PC-3 (cell line): ENCODE data around the gene FHIP2A. TPM values are rescaled to one million over a fixed set of nuclear protein-coding genes. Genes with fewer than 3 reads are reported as not detected.

ENCODE experiments used
- ATAC-seq: fragments of 200-7000 bp; cut with Tn5 transposase; 2 replicates; pipeline ENCODE4 v1.9.1; 2020; ENCODE audit warnings: mild to moderate bottlenecking, moderate library complexity
- BruUV-seq: library from RNA; stranded (reverse); fragments of 400-500 nt; replicated peaks from 2 replicates; lab custom pipeline; 2021; lab: Mats Ljungman, UMichigan
- CTCF ChIA-PET: fragments of 300-600 bp; sonication (Branson Sonifier 250); formaldehyde crosslinking; loops from one replicate; lab custom pipeline; 2022; ENCODE audit warnings: antibody characterized with exemption; lab: Charles Lee
- POLR2A ChIA-PET: fragments of 300-600 bp; sonication (Branson Sonifier 250); formaldehyde crosslinking; loops from one replicate; lab custom pipeline; 2022; ENCODE audit warnings: antibody characterized with exemption; ENCODE audit not compliant: unreplicated experiment; lab: Charles Lee
- DNase-seq: peaks from one replicate; pipeline ENCODE4 v3.0.0-alpha.2; 2015
- H2AFZ ChIP-seq: fragments of 300-600 bp; sonication (generic); 2 replicates; pipeline ENCODE4 v1.6.0; 2016; ENCODE audit warnings: antibody characterized with exemption, low read length
- H3F3A ChIP-seq: fragments of 300-600 bp; sonication (generic); one replicate; pipeline ENCODE4 v1.6.0; 2017; ENCODE audit warnings: antibody characterized with exemption, low read length, control low read depth, mild to moderate bottlenecking; ENCODE audit not compliant: unreplicated experiment
- H3K27ac ChIP-seq: fragments of 300-600 bp; sonication (generic); 2 replicates; pipeline ENCODE4 v1.5.1; 2016; ENCODE audit warnings: mild to moderate bottlenecking, low read length
- H3K27me3 ChIP-seq: fragments of 300-600 bp; sonication (generic); 2 replicates; pipeline ENCODE4 v1.6.1; 2016; ENCODE audit warnings: low read length, mixed read lengths
- H3K36me3 ChIP-seq: fragments of 300-600 bp; sonication (generic); 2 replicates; pipeline ENCODE4 v1.6.1; 2016; ENCODE audit warnings: low read depth, mixed run types, low read length, mixed read lengths
- H3K4me1 ChIP-seq: fragments of 300-600 bp; sonication (generic); 2 replicates; pipeline ENCODE4 v1.5.1; 2016; ENCODE audit warnings: low read length; ENCODE audit not compliant: insufficient read depth
- H3K4me2 ChIP-seq: fragments of 300-600 bp; sonication (generic); 2 replicates; pipeline ENCODE4 v1.6.0; 2016; ENCODE audit warnings: low read length
- H3K4me3 ChIP-seq: fragments of 300-600 bp; sonication (generic); 2 replicates; pipeline ENCODE4 v1.5.1; 2016; ENCODE audit warnings: mild to moderate bottlenecking, low read length, mixed read lengths
- H3K79me2 ChIP-seq: fragments of 300-600 bp; sonication (generic); 2 replicates; pipeline ENCODE4 v1.6.1; 2017; ENCODE audit warnings: low read length, mixed read lengths
- H3K9ac ChIP-seq: fragments of 300-600 bp; sonication (generic); 2 replicates; pipeline ENCODE4 v1.6.0; 2016; ENCODE audit warnings: mild to moderate bottlenecking, low read length
- H3K9me2 ChIP-seq: fragments of 300-600 bp; sonication (generic); replicated peaks from 2 replicates; pipeline ENCODE4 v1.6.1; 2016; ENCODE audit warnings: mixed run types, low read length, mixed read lengths
- H3K9me3 ChIP-seq: fragments of 300-600 bp; sonication (generic); 2 replicates; pipeline ENCODE4 v1.6.1; 2016; ENCODE audit warnings: low read length, mixed read lengths
- H4K20me1 ChIP-seq: fragments of 300-600 bp; sonication (generic); 2 replicates; pipeline ENCODE4 v1.6.1; 2016; ENCODE audit warnings: low read length, mixed read lengths
- EZH2 ChIP-seq: fragments of 300-600 bp; sonication (generic); IDR thresholded peaks from one replicate; pipeline ENCODE4 v1.6.1; 2017; ENCODE audit warnings: antibody characterized with exemption, mild to moderate bottlenecking, low read length; ENCODE audit not compliant: unreplicated experiment
- EZH2phosphoT487 ChIP-seq: fragments of 300-600 bp; sonication (generic); IDR thresholded peaks from 2 replicates; pipeline ENCODE4 v1.6.1; 2018; ENCODE audit warnings: mild to moderate bottlenecking, antibody characterized with exemption, low read length, borderline replicate concordance
- intact Hi-C: fragments of 100-400 bp; cut with micrococcal nuclease; formaldehyde crosslinking; loops from 2 replicates; pipeline ENCODE4 v1.9.0; 2023
- total RNA-seq: library from RNA; depleted of rRNA; stranded (reverse); fragments of >200 nt; gene quantifications from 2 replicates; pipeline ENCODE4 v1.2.3, GENCODE V29; 2014
- TF ChIP-seq, protein P1 (sequence below): fragments of 300-600 bp; sonication (generic); conservative IDR thresholded peaks from 2 replicates; pipeline ENCODE4 v1.5.1; 2017; ENCODE audit warnings: antibody characterized with exemption, low read depth, mild to moderate bottlenecking, low read length

FHIP2A gene
- total RNA-seq, 1 experiment from 2014 or later: 3.7 TPM

DNA sequence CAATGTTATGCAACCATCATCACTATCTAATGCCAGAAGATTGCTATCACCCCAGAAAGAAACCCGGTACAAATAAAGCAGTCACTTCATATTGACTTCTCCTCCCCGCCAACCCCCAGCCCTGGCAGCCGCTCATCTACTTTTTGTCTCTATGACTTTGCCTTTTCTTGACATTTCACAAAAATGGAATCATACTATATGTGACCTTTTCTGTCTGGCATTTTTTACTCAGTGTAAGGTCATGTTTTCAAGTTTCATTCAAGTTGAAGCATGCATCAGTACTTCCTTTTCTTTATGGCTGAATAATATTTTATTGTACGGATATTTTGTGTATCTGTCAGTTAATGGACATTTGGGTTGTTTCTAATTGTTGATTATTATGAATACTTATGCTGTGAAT lies 28.1 kb downstream of the FHIP2A start:
- H3K9ac ChIP-seq: no peak overlapping the region
- intact Hi-C loops: no loop called here

DNA sequence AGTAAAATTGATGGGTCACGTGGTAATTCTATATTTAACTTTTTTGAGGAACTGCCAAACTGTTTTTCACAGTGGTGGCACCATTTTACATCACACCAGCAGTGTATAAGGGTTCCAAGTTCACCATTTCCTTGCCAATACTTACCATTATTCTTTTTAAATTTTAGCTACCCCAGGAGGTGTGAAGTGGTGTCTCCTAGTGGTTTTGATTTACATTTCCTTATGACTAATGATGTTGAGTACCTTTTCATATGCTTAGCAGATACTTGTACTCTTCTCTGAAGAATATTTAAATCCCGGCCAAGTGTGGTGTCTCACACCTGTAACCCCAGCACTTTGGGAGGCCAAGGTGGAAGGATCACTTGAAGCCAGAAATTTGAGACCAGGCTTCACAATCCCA lies 28.5 kb downstream of the FHIP2A start:
- Histone ChIP-seq H3K27me3 (no peaks in the 10 kb centered on the region), H3K4me3 (no peak overlapping the region), H3K79me2 (no peaks in the 10 kb centered on the region), H3F3A (no peaks in the 10 kb centered on the region), H3K9me3 (no peaks in the 10 kb centered on the region), H3K4me1 (no peaks in the 10 kb centered on the region), H2AFZ (no peak overlapping the region), H3K4me2 (no peak overlapping the region), H4K20me1 (no peaks in the 10 kb centered on the region), H3K36me3 (peaks cover 12% of the 10 kb centered on the region), H3K9me2 (no peaks in the 10 kb centered on the region), H3K27ac (no peak overlapping the region), H3K9ac (no peak overlapping the region)
- DNase-seq (no peak), ATAC-seq (no peak)
- no TSS peak for BruUV-seq
- TF ChIP-seq EZH2 (no peak), EZH2phosphoT487 (no peak)
- TF ChIP-seq, protein P1, sequence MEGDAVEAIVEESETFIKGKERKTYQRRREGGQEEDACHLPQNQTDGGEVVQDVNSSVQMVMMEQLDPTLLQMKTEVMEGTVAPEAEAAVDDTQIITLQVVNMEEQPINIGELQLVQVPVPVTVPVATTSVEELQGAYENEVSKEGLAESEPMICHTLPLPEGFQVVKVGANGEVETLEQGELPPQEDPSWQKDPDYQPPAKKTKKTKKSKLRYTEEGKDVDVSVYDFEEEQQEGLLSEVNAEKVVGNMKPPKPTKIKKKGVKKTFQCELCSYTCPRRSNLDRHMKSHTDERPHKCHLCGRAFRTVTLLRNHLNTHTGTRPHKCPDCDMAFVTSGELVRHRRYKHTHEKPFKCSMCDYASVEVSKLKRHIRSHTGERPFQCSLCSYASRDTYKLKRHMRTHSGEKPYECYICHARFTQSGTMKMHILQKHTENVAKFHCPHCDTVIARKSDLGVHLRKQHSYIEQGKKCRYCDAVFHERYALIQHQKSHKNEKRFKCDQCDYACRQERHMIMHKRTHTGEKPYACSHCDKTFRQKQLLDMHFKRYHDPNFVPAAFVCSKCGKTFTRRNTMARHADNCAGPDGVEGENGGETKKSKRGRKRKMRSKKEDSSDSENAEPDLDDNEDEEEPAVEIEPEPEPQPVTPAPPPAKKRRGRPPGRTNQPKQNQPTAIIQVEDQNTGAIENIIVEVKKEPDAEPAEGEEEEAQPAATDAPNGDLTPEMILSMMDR: no peak
- intact Hi-C loops: no loop called here
- CTCF ChIA-PET: no interaction called here
- POLR2A ChIA-PET: no interaction called here

More for the DNA sequence above, 28.1 kb downstream of the FHIP2A start:
- no TSS peak for BruUV-seq
- Histone ChIP-seq H3K36me3 (peaks cover 12% of the 10 kb centered on the region), H3K4me3 (no peak overlapping the region), H3K4me1 (no peaks in the 10 kb centered on the region), H3K4me2 (no peak overlapping the region), H3K27me3 (no peaks in the 10 kb centered on the region), H2AFZ (no peak overlapping the region), H3K27ac (no peak overlapping the region), H3K9me3 (no peaks in the 10 kb centered on the region), H3K9me2 (no peaks in the 10 kb centered on the region), H3K79me2 (no peaks in the 10 kb centered on the region), H4K20me1 (no peaks in the 10 kb centered on the region), H3F3A (no peaks in the 10 kb centered on the region)
- CTCF ChIA-PET: no interaction called here
- no peak for ATAC-seq
- POLR2A ChIA-PET: no interaction called here
- TF ChIP-seq EZH2phosphoT487 (no peak), EZH2 (no peak)
- TF ChIP-seq, protein P1: no peak
- DNase-seq: no peak

DNA sequence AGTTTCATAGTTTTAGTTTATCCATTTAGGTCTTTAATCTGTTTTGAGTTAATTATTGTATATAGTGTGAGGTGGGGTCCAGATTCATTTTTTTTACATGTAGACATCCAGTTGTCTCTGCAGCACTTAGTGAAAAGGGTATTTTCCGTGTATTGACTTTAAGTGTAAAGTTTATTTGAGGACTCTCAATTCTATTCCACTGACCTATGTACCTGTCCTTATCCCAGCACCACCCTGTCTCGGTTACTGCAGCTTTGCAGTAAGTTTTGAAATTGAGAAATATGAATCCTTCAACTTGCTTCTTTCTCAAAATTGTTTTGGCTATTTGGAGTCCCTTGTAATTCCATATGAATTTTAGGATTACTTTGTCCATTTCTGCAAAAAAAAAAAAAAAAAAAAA lies 29.8 kb downstream of the FHIP2A start:
- BruUV-seq: no TSS peak
- ChIA-PET CTCF (no interaction called here), POLR2A (no interaction called here)
- DNase-seq: no peak
- Histone ChIP-seq H4K20me1 (no peaks in the 10 kb centered on the region), H3K4me1 (peaks cover 10% of the 10 kb centered on the region), H3K79me2 (no peaks in the 10 kb centered on the region), H2AFZ (no peak overlapping the region), H3F3A (no peaks in the 10 kb centered on the region), H3K4me3 (no peak overlapping the region), H3K27ac (no peak overlapping the region), H3K27me3 (no peaks in the 10 kb centered on the region), H3K36me3 (peaks cover 7% of the 10 kb centered on the region), H3K9me2 (no peaks in the 10 kb centered on the region), H3K4me2 (no peak overlapping the region), H3K9me3 (no peaks in the 10 kb centered on the region), H3K9ac (no peak overlapping the region)
- TF ChIP-seq EZH2phosphoT487: no peak
- no peak for TF ChIP-seq EZH2
- TF ChIP-seq, protein P1: no peak
- no peak for ATAC-seq
- intact Hi-C loops: no loop called here
